Uterus (tissue), 4 donors: ENCODE results near the gene AMBRA1. TPM values are rescaled to one million over a fixed set of nuclear protein-coding genes. Genes with fewer than 3 reads are reported as not detected.

Experiments used
- DNase-seq, 2 donors: peaks; one replicate each; pipeline ENCODE4 v3.0.0-alpha.2; 2019 to 2020
- H3K27ac ChIP-seq, 2 donors: fragments of 200-600 bp; sonication (generic); 1 replicate in 1 of 2; 2 replicates in 1 of 2; pipeline ENCODE4 v1.5.1; 2016 to 2018
- H3K27me3 ChIP-seq, 2 donors: fragments of 200-600 bp; sonication (generic); one replicate each; pipeline ENCODE4 v1.5.1; 2018 to 2019; ENCODE audit warnings: control low read depth in 1 of 2
- H3K36me3 ChIP-seq, 2 donors: fragments of 200-600 bp; sonication (generic); one replicate each; pipeline ENCODE4 v1.5.1; 2019; ENCODE audit warnings: control low read depth in 1 of 2
- H3K4me1 ChIP-seq, 2 donors: fragments of 200-600 bp; sonication (generic); one replicate each; pipeline ENCODE4 v1.5.1; 2018 to 2019; ENCODE audit warnings: control low read depth in 1 of 2
- H3K4me3 ChIP-seq, 2 donors: fragments of 200-600 bp; sonication (generic); 1 replicate in 1 of 2; 2 replicates in 1 of 2; pipeline ENCODE4 v1.5.1; 2018 to 2019; ENCODE audit warnings: mild to moderate bottlenecking in 1 of 2
- H3K9me3 ChIP-seq, 2 donors: fragments of 200-600 bp; sonication (generic); one replicate each; pipeline ENCODE4 v1.5.1; 2019; ENCODE audit warnings: control low read depth in 1 of 2
- POLR2A ChIP-seq, 2 donors: fragments of 450-650 bp; IDR thresholded peaks; one replicate each; pipeline ENCODE4 v1.6.1; 2016; ENCODE audit warnings: antibody characterized with exemption in 2 of 2, mild to moderate bottlenecking in 1 of 2, moderate library complexity in 1 of 2
- intact Hi-C: fragments of 100-400 bp; cut with DNase I; formaldehyde crosslinking; loops from one replicate; pipeline ENCODE4 v1.15.1; 2023; ENCODE audit warnings: low total_unique reads
- total RNA-seq, 4 donors: library from RNA; depleted of rRNA in 3 of 4; stranded (reverse); fragments of >200 nt in 3 of 4; gene quantifications; one replicate each; pipeline versions ENCODE4 v1.1.0 to v1.2.4, GENCODE V29; 2014 to 2023
- TF ChIP-seq, protein P1 (sequence below), 4 experiments: fragments of 200-600 bp in 2 of 4; fragments of 450-650 bp in 2 of 4; sonication (generic) in 2 of 4; IDR thresholded peaks; one replicate each; pipeline ENCODE4 v1.5.1; 2016 to 2019; ENCODE audit warnings: antibody characterized with exemption in 4 of 4, mild to moderate bottlenecking in 2 of 4, moderate library complexity in 1 of 4
- donor health status: DM: yes; HTN: yes; CAD: no.

Gene AMBRA1
- total RNA-seq, 4 donors from 2014 or later, result 22.6 to 55.3 (median 41.4) TPM

DNA sequence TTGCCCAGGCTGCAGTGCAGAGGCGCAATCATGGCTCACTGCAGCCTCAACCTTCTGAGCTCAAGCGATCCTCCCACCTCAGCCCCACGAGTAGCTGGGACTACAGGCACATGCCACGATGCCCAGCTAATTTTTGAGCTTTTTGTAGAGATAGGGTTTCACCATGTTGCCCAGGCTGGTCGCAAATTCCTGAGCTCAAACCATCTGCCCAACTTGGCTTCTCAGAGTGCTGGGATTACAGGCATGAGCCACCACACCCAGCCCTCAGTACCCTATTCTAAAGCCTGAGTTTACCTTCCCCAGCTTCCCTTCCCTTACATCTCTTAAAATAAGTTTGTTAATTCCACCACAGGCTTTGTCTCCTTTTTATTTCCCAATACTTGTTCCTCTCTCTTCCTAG is 59.1 kb downstream of the AMBRA1 start:
- Histone ChIP-seq H3K4me1 (peaks cover 0 to 5% of the 10 kb centered on the region in 2 donors), H3K4me3 (no peak overlapping the region), H3K9me3 (no peaks in the 10 kb centered on the region), H3K27ac (no peak overlapping the region), H3K27me3 (no peaks in the 10 kb centered on the region), H3K36me3 (no peaks in the 10 kb centered on the region)
- TF ChIP-seq, protein P1, sequence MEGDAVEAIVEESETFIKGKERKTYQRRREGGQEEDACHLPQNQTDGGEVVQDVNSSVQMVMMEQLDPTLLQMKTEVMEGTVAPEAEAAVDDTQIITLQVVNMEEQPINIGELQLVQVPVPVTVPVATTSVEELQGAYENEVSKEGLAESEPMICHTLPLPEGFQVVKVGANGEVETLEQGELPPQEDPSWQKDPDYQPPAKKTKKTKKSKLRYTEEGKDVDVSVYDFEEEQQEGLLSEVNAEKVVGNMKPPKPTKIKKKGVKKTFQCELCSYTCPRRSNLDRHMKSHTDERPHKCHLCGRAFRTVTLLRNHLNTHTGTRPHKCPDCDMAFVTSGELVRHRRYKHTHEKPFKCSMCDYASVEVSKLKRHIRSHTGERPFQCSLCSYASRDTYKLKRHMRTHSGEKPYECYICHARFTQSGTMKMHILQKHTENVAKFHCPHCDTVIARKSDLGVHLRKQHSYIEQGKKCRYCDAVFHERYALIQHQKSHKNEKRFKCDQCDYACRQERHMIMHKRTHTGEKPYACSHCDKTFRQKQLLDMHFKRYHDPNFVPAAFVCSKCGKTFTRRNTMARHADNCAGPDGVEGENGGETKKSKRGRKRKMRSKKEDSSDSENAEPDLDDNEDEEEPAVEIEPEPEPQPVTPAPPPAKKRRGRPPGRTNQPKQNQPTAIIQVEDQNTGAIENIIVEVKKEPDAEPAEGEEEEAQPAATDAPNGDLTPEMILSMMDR (IDR thresholded peaks at IDR 0.05), result no peak
- TF ChIP-seq POLR2A (IDR thresholded peaks at IDR 0.05), result no peak
- intact Hi-C loops, result no loop called here
- no peak for DNase-seq

DNA sequence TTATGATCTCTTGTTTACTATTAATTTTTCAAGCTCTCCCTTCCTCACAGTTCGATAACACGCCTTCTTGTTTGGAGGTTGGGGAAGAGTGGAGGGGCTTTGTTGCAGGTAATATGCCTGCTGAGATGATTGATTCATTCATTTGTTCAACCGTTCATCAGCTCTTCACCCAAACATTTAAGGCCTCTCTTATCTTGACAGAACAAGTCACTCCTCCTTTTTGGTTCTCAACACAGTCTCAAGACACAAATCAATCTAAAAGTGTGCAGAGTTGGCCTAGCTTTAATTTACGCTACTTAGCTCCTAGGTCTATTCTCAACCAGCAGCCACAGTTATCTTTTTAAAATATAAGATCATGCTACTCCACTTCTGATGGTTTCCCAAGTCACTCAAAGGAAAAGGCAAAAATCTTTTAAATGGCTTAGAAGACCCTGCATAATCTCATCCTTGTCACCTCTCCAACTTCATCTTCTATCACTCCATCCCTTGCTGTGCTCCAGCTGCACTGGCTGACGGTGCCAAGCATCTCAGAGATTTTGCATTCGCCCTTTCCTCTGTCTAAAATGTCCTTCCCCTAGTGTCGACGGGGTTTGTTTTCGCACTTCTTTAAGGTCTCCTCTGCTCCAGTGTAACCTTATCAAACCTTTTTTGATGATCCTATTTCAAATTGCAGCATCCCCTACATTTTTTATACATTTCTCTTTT is 60.3 kb downstream of the AMBRA1 start:
- DNase-seq, result no peak
- Histone ChIP-seq H3K27ac (no peak overlapping the region), H3K36me3 (no peaks in the 10 kb centered on the region), H3K9me3 (no peaks in the 10 kb centered on the region), H3K4me1 (peaks cover 0 to 5% of the 10 kb centered on the region in 2 donors), H3K27me3 (no peaks in the 10 kb centered on the region), H3K4me3 (no peak overlapping the region)
- TF ChIP-seq POLR2A (IDR thresholded peaks at IDR 0.05), result no peak
- TF ChIP-seq, protein P1 (IDR thresholded peaks at IDR 0.05), result no peak
- intact Hi-C loops, result no loop called here

DNA sequence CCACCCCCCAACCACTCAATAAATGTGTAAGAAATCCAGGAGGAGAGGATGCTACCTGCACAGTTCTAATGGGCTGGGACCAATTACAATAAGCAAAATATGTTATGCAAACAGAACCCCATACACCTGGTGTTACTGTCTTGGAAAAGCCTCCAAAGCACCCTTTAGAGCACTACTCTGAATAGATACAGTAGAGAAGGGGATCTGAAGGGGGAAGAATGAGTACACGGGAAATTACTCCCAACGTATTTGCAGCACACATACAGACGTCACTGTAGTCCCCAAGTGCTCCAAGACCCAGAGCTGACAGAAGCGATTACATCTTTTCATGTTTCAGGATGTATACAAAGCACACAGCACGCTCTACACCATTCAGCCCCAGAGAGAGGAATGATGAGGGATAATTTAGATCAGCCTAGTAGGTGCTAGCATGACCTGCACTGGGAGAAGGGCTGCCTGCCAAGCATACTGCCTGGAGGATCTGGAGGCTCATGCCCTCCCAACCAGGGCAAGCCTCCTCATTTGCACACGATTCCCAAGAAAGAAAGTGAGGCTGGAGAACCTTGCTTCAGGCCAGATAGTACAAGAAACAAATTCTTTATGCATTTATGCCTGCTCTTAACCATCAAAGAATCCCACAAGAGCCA is 63.8 kb downstream of the AMBRA1 start:
- Histone ChIP-seq H3K36me3 (no peaks in the 10 kb centered on the region), H3K4me1 (no peaks in the 10 kb centered on the region), H3K27ac (no peak overlapping the region), H3K27me3 (no peaks in the 10 kb centered on the region), H3K4me3 (no peak overlapping the region), H3K9me3 (no peaks in the 10 kb centered on the region)
- intact Hi-C loops, result no loop called here
- TF ChIP-seq POLR2A (IDR thresholded peaks at IDR 0.05), result no peak
- TF ChIP-seq, protein P1 (IDR thresholded peaks at IDR 0.05), result no peak
- no peak for DNase-seq

DNA sequence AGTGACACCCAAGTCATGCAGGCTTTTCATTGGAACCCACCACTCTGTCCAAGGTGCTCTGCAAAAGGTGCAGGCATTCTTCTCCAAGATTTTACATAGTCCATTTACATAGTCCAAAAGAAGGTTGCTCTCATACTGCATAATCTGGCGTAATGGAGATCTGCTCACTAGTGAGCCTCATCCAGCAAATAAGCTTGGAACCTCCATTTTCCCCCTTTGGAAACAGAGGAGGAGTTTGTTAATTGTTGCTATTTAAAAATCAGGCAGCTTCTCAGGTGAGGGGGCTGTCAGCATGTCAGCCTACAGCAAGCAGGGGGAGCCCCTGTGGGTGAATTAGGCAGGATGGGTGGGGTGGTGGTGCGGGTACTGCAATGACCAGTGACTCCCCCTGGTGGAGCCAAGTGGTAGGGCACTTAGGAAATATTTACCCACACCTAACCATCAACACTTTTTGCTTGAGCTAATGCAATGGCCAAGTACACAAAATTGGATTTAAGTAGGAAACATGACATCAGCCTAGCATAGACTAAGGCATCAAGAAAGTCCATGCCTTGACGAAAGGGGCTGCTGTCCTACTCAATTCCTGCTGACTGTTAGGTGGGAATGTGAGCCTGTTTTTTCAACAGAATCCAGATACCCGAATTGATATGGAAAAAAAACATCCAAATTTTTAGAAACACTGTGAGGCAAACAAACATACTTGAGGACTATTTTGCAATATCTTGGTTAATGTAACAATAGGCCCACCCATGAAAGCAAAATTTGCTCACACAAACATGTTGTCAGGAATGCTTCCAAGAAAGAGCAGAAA is 64.5 kb downstream of the AMBRA1 start:
- Histone ChIP-seq H3K36me3 (no peaks in the 10 kb centered on the region), H3K27me3 (no peaks in the 10 kb centered on the region), H3K4me3 (no peak overlapping the region), H3K27ac (no peak overlapping the region), H3K4me1 (no peaks in the 10 kb centered on the region), H3K9me3 (no peaks in the 10 kb centered on the region)
- TF ChIP-seq POLR2A (IDR thresholded peaks at IDR 0.05), result no peak
- TF ChIP-seq, protein P1 (IDR thresholded peaks at IDR 0.05), result peak; percentile 65 to 83 (median 80)
- intact Hi-C loops, result no loop called here
- peak; percentile 30 to 64 for DNase-seq
